Measurements from ENCODE around the gene GPR155.

DNA sequence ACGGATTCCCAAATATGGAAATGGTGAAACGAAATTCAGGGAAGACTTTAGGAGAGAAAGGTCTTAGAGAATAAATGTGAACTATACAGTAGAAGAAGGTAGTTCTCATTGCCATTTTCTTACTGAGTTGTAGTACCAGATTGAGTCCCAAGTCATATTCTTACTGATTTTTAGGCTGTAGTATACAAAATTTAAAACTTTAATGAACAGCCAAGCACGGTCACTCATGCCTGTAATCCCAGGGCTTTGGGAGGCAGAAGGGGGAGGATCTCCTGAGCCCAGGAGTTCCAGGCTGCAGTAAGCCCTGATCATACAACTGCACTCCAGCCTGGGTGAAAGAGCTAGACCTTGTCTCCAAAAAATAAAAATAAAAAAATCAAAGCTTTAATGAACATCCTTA is 89.1 kb downstream of the GPR155 start:
- TF ChIP-seq, protein P1, sequence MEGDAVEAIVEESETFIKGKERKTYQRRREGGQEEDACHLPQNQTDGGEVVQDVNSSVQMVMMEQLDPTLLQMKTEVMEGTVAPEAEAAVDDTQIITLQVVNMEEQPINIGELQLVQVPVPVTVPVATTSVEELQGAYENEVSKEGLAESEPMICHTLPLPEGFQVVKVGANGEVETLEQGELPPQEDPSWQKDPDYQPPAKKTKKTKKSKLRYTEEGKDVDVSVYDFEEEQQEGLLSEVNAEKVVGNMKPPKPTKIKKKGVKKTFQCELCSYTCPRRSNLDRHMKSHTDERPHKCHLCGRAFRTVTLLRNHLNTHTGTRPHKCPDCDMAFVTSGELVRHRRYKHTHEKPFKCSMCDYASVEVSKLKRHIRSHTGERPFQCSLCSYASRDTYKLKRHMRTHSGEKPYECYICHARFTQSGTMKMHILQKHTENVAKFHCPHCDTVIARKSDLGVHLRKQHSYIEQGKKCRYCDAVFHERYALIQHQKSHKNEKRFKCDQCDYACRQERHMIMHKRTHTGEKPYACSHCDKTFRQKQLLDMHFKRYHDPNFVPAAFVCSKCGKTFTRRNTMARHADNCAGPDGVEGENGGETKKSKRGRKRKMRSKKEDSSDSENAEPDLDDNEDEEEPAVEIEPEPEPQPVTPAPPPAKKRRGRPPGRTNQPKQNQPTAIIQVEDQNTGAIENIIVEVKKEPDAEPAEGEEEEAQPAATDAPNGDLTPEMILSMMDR (conservative IDR thresholded peaks at IDR 0.05; ENCODE audit: low read depth, low read length), result no peak
- TF ChIP-seq EZH2phosphoT487 (IDR thresholded peaks at IDR 0.05; ENCODE audit: borderline replicate concordance, low read length), result no peak

All from PC-3 (cell line).